Measurements from ENCODE around the gene PKP1.

The PKP1 gene

DNA sequence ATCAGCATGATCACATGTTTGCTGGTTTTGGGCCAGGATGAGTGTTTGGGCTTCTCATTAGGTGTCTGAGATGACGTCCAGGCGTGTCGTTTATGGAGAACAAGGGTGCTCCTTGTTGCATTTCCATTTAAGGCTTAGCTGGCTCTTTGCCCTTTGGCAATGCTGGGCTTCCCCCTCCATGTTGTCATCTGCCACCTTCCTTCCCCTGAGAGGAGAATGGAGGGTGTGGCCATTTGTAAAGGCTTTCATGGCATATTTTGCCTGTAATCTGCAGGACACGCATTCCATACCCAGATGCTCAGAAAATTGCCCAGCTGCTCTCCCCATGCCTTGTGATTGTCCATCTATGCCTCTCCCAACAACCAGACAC is 27.7 kb downstream of the PKP1 start:
- DNase-seq, result no peak

- no peak for DNase-seq
Measured at GRCh38 chr1:201311356-201312011, 28.2 kb downstream of the PKP1 start.

GRCh38 chr1:201312298-201312697 is 29.0 kb downstream of the PKP1 start:
- DNase-seq, result no peak

DNA sequence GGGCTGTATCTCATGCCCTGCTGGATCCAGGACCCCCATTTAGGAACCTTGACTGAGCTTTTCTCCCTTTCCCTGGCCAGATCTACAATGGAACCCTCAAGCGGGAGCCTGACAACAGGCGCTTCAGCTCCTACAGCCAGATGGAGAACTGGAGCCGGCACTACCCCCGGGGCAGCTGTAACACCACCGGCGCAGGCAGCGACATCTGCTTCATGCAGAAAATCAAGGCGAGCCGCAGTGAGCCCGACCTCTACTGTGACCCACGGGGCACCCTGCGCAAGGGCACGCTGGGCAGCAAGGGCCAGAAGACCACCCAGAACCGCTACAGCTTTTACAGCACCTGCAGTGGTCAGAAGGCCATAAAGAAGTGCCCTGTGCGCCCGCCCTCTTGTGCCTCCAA is 29.8 kb downstream of the PKP1 start:
- DNase-seq, result no peak

DNA sequence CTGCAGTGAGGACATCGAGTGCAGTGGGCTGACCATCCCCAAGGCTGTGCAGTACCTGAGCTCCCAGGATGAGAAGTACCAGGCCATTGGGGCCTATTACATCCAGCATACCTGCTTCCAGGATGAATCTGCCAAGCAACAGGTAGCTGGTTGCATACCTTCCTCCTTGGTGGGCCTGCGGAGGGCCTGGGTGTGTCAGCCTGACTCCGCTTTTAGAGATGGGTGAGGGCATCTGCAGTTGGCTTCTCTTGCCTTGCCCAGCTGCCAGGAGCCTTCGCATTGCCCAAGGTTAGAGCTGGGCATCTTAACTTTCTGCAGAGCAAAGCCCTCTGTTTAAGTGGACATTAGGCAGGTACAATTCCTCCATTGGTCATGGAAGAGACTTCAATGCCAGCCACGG is 33.2 kb downstream of the PKP1 start:
- no peak for DNase-seq

DNA sequence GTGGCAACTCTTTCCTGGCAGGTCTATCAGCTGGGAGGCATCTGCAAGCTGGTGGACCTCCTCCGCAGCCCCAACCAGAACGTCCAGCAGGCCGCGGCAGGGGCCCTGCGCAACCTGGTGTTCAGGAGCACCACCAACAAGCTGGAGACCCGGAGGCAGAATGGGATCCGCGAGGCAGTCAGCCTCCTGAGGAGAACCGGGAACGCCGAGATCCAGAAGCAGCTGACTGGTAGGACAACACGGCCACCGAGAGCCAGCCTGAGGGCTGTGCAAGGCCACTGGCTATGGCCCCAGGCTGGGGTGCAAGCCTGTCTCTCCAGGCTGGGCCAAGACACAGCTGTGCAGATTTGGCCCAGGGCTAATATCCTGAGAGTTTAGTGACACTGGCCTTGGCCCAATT is 34.2 kb downstream of the PKP1 start:
- no peak for DNase-seq

DNA sequence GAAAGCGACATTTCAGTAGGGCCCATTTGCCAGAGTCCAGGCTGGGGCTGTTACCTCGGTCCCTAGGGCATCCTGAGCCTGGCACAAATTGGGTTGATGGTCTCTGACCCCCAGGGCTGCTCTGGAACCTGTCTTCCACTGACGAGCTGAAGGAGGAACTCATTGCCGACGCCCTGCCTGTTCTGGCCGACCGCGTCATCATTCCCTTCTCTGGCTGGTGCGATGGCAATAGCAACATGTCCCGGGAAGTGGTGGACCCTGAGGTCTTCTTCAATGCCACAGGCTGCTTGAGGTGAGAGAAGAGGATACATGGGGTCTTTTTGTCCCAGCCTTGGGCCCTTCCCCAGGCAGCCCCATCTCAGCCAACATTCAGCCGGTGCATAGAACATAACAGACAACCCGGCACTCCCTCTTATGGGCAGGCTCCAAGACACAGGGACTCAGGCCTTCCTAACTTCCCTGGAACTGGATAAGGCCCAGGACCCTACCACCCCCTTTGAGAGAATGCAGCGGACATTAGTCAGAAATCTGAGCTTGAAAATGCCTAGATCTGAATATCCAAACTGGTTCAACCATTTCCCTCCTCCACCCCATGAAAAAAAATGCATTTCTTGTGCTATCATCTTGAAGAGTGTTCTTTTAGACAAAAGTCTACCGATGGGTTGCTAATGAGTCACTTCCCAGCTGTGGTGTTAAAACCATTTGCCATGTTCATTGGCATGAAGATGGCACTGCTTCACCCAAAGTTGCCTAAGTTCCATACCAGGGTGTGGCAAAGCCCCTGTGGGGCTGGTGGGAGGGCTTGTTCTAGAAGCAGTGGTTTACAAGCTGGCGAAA is 35.4 kb downstream of the PKP1 start:
- DNase-seq, result no peak

DNA sequence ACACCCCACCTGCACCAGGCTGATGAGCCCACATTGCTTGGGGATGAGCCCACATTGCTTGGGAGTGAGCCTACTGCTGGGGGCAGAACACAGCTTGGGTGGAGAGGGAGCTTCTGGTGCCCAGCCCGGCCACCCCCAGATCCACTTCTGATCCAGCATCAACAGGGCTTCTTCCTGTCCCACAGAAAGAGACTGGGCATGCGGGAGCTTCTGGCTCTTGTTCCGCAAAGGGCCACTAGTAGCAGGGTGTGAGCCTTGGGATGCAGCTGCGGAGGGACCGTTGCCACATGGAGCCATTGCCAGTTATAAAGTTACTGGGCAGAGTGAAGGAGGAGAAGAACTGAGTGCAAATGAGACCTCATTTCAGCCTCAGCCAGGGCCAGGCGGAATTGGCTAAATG is 36.3 kb downstream of the PKP1 start:
- DNase-seq, result no peak

DNA sequence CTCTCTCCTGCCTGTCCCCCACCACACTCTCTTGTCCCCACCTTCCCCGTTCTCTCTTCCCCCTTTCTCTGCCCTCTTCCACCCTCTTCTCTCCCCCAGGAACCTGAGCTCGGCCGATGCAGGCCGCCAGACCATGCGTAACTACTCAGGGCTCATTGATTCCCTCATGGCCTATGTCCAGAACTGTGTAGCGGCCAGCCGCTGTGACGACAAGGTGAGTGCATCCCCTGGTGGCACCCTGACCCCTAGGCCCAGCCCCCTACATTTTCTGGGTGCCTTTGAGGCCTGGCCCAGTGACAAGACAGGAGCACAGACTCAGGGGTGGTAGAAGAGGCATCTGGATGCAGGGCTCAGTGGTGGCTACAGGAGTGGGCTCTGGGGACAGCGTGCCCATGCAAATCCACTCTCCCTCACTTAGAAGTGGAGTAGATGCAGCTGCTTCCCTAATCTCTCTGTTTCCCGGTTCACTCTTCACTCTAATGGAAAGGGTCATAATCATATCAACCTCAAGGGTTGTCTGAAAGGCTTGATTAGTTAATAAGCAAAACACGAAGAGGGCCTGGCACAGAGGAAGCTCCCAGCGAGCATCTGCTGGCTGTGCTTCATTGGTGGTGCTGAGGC is 37.0 kb downstream of the PKP1 start:
- no peak for DNase-seq

GRCh38 chr1:201321826-201322390 is 38.6 kb downstream of the PKP1 start:
- no peak for DNase-seq

DNA sequence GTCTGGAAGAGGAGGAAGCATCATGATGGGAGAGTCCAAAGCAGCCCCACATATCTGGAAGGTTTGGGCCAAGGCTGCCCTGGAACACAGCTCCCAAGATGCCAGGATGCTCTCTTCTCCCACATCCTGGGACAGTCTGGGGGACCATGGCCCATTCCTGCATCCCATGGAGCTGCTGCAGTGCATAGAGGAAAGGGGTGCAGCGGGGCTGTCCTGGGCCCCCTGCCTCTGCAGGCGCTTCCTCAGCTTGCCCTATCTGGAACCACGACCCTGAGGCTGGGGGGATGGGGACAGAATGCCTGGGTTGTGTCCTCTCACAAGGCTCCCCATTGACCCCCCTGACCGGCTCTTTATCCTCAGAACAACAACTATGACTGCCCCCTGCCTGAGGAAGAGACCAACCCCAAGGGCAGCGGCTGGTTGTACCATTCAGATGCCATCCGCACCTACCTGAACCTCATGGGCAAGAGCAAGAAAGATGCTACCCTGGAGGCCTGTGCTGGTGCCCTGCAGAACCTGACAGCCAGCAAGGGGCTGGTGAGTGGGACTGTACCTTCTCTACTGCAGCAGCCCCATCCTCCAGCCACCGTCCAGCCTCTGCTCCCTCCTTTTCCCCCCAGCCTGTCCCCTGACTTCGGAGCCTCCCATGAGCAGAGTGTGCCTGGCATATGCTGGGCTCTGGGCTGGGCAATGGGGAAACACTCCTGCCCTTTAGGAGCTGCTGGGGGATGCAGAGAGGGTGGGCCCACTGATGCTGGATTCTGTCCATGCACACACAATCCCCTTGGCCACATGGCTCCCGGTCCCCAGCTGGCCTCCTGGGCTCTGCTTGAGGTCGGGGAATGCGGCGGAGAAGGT is 39.6 kb downstream of the PKP1 start:
- DNase-seq, result no peak

- no peak for DNase-seq
Measured at GRCh38 chr1:201324306-201324705, 41.0 kb downstream of the PKP1 start.

DNA sequence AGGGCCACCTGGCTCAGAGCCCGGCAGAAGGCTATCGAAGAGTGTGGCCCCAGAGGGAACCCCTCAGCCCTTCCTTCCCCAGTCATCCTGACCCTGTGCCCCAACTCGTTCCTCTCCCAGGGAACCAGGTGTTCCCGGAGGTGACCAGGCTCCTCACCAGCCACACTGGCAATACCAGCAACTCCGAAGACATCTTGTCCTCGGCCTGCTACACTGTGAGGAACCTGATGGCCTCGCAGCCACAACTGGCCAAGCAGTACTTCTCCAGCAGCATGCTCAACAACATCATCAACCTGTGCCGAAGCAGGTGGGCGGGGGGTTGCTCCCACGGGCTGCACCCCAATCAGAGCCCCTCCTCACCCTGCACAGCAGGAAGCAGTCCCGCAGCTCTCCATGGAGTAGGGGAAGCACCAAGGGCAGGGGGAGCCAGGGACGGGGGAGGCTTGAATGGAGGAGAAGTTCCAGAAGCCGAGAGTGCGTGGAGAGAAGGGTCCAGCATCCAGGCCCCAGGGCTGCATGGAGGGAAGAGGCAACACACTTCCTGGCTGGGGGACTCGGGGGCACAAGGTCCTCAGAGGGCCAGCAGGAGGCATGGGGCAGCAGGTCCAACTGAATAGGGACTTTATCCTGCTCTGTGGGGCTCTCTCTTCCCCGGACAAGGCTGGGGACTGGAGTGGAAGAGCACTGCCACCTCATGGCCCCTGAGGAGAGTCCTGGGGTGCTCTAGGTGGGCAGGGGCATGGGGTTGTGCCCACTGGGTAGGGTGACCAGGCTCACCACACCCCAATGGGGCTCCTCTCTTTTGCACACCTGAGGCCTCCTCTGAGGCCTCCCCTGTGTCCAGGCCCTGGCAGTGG is 41.7 kb downstream of the PKP1 start:
- DNase-seq, result no peak

- DNase-seq, result no peak
Measured at GRCh38 chr1:201325678-201326060, 42.4 kb downstream of the PKP1 start.

- no peak for DNase-seq
Measured at GRCh38 chr1:201326710-201327109, 43.4 kb downstream of the PKP1 start.

DNA sequence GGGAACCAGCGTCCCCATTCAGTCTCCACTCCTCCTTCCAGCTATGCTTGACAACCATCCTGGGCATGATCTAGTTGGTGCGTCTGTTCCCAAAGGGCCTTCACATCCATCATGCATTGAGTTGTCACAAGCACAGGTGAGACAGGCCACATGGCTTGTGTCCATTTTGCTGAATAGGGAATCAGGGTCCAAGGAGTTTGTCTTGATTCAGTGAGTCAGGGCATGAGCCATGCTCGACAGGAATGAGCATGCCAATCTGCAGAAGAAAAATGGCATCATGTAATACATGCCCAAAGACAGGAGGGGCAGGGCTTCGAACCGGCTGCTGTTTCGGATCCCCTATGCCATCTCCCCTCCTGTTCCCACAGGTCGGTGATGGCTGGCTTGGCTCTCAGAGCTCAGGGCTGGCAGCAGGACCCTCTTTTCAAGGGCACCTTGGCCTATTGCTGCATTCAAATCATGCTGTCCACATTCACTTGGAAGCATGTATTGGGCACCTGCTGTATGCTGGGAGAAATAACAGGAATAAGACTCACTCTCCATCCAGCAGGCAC is 44.5 kb downstream of the PKP1 start:
- no peak for DNase-seq

- no peak for DNase-seq
Measured at GRCh38 chr1:201328576-201328975, 45.3 kb downstream of the PKP1 start.

- no peak for DNase-seq
Measured at GRCh38 chr1:201329286-201329685, 46.0 kb downstream of the PKP1 start.

GRCh38 chr1:201329801-201330200 is 46.5 kb downstream of the PKP1 start:
- no peak for DNase-seq

DNA sequence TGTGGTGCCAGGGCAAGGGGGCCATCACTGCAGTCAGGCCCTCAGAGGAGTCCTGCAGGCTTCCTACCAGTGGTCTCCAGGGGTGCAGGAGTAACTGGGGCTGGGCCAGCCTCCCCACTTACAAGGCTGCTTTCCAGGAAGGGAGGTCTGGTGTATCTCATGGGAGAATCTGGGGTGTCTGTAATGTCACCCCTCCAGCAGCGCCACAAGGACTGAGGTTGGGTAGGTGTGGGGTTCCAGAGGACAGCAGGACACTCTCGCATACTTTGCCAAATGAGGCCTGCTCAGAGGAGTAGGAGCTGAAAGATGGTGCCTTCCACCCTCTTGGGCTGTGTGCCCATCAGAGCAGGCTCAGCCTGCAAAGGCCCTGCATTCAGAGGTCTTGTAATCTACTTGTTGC is 47.2 kb downstream of the PKP1 start:
- DNase-seq, result no peak

- no peak for DNase-seq
Measured at GRCh38 chr1:201331166-201331565, 47.9 kb downstream of the PKP1 start.

DNA sequence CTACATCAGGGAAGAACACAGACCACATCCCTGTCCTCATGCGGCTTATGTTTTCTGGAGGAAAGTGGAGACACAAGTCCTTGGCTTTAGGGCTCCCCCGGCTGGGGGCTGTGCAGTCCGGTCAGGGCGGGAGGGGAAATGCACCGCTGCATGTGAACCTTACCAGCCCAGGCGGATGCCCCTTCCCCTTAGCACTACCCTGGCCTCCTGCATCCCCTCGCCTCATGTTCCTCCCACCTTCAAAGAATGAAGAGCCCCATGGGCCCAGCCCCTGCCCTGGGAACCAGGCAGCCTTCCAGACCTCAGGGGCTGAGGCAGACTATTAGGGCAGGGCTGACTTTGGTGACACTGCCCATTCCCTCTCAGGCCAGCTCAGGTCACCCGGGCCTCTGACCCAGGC is 48.7 kb downstream of the PKP1 start:
- no peak for DNase-seq
